Hematopoietic multipotent progenitor cell treated with erythropoietin and hydrocortisone succinate and interleukin-3 and kit ligand, for 17 days (in vitro differentiated cells): ENCODE measurements around the gene COL16A1.
"Not testable (repeated sequence)": the region's sequence is repeated elsewhere in the genome, so short reads cannot be mapped to it uniquely, and the experiment has no call there.

Source experiments
- DNase-seq: peaks from one replicate; pipeline ENCODE4 v3.0.0-alpha.2; 2015; ENCODE audit warnings: low spot score

The COL16A1 gene

GRCh38 chr1:31732751-31733289 lies 29.0 kb upstream of the COL16A1 start:
- DNase-seq: no peak

DNA sequence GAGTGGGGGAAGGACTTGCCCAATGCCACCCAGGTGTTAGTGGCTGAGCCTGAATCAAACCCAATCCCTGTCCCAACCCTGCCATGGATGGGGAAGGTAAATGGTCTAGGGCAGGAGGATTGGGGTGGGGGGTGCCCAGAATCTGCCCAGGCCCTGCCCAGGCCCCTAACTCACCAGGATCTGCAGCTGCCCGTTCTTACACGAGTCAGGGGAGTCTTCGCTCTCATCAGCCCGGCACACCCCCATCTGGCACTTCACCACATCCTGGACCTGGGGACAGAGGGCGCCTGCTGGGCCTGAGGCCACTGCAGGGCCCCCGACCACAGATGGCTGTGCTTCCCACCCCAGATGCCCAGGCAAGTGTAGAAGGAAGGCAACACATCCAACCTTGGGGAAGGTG lies 28.5 kb upstream of the COL16A1 start:
- DNase-seq: no peak

GRCh38 chr1:31731049-31731565 lies 27.3 kb upstream of the COL16A1 start:
- no peak for DNase-seq

DNA sequence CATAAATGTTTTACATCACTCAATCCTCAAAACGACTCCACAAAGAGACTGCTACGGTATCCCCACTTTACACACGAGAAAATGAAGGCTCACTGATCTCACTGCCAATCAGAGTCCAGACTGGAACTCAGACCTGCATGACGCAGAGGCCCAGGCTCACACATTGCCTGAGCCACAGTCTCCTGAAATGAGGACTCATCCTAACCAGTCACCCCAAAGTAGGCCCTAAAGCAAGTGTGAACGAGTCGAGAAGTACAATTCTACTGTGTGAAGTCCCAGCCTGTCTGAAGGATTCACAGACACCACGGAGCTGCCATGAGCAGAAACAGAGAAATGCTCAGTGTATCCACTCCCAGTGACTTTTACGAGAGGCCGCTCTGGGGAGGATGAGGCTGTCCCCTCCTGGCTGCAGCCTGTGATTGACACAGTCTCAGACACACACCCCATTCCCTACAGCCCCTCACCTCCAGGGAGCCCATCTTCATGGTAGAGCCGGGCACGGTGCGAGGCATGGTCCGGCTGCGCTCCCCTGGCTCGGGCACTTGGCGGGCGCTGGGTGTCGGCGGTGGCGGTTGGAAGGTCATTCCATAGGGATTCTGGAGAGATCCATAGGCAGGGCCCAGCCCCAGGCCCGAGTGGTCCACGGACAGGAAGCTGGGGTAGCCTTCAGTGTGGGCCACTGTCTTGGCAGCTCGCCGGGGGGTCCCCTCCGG lies 26.7 kb upstream of the COL16A1 start:
- no peak for DNase-seq

- no peak for DNase-seq
Observed at GRCh38 chr1:31727849-31728248, 24.0 kb upstream of the COL16A1 start.

GRCh38 chr1:31727195-31727594 lies 23.4 kb upstream of the COL16A1 start:
- DNase-seq: no peak

DNA sequence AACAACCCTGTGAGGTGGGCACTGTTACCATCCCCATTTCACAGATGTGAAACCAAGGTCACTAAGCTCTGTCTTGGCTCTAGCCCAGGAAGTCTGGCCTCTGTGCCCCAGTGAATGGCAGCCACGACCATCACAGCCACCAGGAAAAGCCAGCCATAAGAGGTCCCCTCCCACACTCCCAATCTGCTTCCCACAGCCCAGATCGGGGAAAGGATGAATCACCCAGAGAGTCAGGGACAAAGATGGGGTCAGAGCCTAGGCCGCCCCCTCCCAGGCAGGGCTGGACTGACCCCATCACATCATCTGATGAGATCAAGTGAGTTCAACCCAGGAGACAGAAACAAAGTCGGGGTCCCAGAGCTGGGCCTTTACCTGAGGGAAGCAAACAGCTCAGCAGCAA lies 22.9 kb upstream of the COL16A1 start:
- no peak for DNase-seq

GRCh38 chr1:31725777-31726535 lies 22.1 kb upstream of the COL16A1 start:
- no peak for DNase-seq

DNA sequence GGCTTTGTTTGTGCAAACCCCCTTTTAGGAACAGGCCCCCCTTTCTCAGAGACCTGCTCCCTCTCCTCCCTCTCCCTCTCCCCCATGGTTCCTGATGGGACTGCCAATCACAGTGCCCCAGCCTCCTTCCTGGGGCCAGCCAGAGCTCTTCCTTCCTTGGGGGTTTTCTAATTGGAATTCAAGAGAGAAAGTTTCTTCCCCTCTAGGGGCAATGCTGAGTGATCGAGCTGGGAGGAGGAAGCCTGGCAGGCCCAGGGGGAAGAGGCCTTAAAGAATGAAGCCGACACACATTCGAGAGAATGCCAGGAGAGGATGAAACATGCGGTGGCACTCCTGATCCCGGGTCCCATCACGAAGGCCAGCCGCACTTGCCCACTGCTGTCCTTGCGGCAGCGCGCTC lies 21.3 kb upstream of the COL16A1 start:
- no peak for DNase-seq

GRCh38 chr1:31723828-31724359 lies 20.1 kb upstream of the COL16A1 start:
- no peak for DNase-seq

DNA sequence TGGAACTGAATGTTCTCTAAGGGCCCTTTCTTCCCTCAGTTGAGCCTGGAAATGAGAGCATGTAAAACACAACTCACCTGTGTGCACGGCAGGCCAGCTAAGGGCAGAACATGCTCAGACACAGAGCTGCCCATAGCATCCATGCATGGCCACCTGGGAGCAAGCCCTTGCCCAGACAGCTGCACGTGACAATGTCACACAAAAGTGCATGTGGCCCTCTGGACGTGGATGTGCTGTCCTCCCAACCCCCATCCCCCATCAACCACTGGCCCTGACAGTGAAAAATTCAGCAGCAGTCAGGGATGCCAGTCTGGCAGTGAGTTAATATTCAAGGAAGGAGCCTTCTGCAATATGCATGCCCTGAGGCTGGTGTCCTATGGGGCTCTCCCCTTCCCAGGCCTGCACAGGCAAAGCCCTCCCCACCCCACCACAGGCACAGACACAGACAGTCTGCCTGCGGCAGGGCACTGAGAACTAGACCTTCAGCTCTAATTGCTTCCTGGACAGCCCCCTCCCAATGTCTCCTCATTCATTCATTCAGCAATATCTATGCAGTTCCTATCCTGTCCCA lies 14.6 kb upstream of the COL16A1 start:
- DNase-seq: no peak

DNA sequence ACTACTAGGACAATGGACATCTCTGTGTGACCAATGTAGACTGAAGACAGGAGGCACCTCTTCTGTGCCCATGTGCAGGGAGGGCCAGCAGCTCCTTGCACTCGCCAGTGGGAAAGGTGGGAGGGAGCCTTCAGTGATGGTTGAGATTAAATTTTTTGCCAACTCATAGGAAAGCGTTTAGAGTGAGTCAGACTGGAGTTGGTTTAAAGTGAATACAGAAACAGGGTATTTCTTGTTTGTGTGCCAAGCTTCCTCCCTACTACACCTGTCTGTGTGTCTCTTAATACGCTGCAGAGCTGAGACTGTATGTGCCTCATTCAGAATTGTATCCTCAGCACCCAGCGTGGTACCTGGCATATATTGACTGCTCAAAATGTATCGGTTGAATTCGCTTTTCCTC lies 13.5 kb upstream of the COL16A1 start:
- no peak for DNase-seq

GRCh38 chr1:31715873-31716220 lies 12.0 kb upstream of the COL16A1 start:
- DNase-seq: no peak

DNA sequence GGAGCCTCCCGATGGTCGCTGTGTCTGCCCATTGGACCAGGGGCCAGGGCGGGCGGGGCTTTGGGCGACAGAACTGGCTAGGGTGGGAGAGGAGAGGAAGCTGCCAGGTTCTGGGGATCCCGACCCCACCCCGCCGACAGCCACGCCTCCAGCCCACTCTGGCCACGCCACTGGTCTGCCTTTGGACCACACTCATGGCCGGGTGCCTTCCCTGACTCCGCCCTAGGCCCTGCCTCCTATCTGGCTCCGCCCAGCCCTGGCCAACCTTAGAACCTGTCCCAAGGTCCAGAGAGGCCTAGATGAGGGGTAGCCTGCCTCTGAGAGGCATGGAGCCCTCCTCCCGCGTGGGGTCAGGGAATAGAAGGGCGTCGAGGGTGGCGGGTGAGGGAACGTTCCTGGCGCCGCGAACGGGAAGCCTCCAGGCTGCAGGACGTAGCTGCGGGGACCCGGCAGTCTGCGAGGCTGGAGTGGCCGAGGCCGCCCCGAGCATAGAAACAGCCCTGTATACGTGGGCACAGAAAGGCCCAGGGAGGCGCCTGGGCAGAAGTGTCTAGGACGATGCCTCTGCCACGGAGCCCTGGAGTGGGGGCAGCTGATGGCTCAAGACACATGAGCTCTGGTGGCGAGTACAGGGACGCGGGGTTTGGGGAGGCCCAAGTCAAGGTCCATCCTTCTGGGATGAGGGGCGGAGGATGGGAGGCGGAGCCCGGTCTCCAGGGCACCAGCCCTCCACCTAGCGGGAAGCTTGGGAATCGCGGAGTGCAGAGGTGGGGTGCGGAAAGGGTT lies 11.5 kb upstream of the COL16A1 start:
- no peak for DNase-seq

DNA sequence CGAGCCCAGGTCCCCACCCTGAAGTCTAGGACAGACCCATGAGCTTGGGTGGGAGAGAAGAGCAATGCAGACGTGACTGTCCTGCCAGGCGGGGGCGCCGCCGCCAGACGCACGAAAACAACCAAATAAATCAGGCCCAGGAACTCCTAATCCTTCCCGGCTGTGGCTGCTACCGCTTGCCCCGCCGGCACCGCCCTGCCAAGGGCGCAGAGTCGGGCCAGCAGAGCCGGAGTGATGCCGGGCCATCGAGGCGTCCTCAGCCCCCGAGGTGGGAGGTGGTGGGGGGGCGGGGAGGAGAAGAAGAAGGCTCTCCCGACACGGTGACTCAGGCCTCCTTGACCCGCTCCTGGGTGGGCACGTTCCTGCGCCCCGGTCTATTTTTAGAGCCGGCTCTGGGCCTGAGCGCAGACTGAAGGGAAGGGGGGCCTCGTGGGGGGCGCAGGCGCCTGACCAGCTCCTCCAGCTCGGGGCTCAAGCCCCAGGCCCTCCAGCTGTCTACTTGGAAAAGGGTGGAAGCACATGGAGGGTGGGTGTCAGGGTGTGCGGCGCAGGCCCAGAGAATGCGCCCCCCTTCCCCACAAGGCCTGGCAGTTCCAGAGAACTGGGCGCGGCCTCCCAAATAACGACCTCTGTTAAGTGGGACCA lies 10.7 kb upstream of the COL16A1 start:
- DNase-seq: no peak

DNA sequence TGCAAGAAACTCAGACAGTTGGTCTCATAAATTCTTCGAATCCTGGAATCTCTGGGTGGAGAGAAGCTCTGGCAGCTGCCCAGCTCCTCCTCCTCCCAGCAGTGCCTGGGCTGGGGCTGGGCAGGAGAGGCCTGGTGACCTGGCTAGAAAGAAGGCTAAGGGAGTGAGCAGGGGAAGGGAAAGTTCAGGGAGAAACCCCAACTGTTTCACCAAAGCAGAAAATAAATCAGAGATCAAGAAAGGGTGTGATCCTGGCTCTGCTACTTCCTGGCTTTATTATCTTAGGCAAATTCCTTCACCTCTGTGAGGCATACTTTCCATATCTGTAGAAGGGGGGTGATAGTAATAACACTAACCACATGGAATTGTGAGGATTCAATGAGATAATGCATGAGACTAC lies 8.8 kb upstream of the COL16A1 start:
- no peak for DNase-seq

GRCh38 chr1:31712068-31712467 lies 8.3 kb upstream of the COL16A1 start:
- DNase-seq: no peak

DNA sequence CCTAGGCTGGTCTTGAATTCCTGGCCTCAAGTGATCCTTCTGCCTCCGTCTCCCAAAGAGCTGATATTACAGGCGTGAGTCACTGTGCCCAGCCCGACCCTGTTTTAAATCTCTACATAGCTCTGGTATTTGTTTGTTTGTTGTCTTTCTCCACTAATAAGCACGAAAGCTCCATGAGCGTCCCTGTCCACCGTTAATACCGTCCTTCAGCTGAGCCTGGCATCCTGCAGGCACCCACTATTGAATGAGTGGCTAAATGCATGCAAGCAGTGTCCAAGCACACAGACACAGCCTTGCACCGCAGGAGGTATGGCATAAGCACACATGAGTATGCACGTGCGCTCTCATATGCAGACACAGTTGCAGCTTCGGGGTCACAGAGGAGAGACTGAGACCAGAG lies 4.5 kb upstream of the COL16A1 start:
- DNase-seq: no peak

DNA sequence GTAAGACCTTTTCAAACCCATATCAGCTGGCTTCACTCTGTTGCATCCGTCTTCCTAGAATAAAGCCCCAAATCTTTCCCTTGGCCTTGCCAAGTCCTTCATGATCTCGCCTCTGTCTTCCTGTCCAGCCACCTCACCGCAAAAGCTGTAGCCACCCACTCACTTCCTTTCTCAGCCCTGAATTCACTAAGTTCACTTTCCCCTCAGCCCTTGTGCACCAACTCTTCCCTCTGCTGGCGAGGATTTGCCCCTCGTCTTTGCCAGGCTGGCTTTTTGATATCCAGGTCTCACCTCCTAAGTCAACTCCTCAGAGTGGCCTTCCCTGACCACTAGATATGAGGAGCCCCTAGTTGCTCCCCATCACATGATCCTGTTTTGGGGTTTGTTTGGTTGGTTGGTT lies 3.9 kb upstream of the COL16A1 start:
- no peak for DNase-seq

DNA sequence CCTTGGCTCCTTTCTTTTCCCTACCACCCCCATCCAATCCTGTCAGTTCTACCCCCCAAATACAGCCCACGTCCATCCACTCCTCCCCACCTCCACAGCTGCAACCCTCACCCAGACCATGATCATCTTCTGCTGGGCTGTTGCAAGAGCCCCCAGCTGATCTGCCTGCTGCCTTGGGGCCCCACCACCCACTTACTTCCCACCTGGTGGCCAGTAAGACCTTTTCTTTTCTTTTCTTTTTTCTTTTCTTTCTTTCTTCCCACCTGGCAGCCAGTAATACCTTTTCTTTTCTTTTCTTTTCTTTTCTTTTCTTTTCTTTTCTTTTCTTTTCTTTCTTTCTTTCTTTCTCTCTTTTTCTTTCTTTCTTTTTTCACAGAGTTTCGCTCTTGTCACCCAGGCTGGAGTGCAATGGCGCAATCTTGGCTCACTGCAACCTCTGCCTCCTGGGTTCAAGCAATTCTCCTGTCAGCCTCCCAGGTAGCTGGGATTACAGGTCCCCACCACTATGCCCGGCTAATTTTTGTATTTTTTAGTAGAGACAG lies 3.3 kb upstream of the COL16A1 start:
- not testable (repeated sequence) for DNase-seq

- no peak for DNase-seq
Observed at GRCh38 chr1:31706384-31707058, 2.7 kb upstream of the COL16A1 start.
